Measurements from ENCODE around the gene ADIPOR2. TPM values are rescaled to one million over a fixed set of nuclear protein-coding genes. Genes with fewer than 3 reads are reported as not detected.
"Not testable (repeated sequence)": the region's sequence is repeated elsewhere in the genome, so short reads cannot be mapped to it uniquely, and the experiment has no call there.

Gene ADIPOR2
- polyA plus RNA-seq, 1 experiment = 17.5 TPM

DNA sequence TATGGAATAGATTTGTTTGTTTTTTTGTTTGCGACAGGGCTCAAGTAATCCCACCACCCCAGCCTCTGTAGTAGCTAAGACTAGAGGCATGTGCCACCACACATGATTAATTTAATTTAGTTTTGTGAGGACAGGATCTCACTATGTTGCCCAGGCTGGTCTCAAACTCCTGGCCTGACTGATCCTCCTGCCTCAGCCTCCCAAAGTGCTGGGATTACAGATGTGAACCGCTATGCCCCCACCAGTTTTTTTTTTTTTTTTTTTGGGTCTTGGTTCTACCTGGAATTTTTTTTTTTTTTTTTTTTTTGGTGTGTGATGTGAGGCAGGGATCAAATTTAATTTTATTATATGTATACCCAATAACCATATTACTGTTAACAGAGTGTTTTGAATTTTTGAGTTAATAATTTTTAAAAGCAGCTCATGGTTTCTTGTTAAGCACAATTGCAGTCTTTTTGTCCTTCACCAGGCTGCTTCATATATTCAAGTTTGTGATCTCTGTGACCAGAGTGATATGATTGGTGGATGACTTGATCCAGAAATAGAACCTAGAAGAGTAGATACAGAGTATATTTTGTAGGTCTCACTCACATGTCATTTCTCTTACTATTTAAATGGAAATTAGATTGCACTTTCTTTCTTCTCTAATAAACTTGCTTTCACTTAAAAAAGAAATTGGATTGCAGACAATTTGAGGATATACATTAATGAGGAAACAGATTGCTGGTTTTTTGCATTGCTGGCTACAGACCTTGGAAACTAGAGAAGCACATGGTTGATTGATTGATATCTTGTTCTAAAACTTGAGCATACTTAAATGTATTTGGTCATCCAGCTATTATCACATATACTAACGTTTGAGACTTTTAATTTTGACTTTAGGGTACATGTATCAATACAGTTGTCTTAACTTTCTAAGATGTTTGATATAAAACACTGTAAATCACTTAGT is 13.2 kb downstream of the ADIPOR2 start:
- ChIA-PET CTCF (interaction anchor here (1.0 kb wide), 1 partner anchor 51 kb away, joined by 4 read pairs; no protein-coding TSS in a partner anchor), POLR2A (no interaction called here)
- no peak for TF ChIP-seq CTCF (IDR thresholded peaks at IDR 0.05; ENCODE audit: insufficient read depth, low read depth, low read length)
- no peak for DNase-seq (ENCODE audit: low read depth)
- Histone ChIP-seq H3K4me3 (ENCODE audit: low read depth, low read length) (no peak overlapping the region), H3K36me3 (ENCODE audit: control insufficient read depth, insufficient read depth, low read length) (no peaks in the 10 kb centered on the region), H3K27me3 (ENCODE audit: control insufficient read depth, insufficient read depth, low read length) (no peaks in the 10 kb centered on the region)

GRCh38 chr12:1705774-1706631 is 15.1 kb downstream of the ADIPOR2 start:
- DNase-seq (ENCODE audit: low read depth) = no peak
- CTCF ChIA-PET = no interaction called here
- TF ChIP-seq CTCF (IDR thresholded peaks at IDR 0.05; ENCODE audit: insufficient read depth, low read depth, low read length) = no peak
- POLR2A ChIA-PET = interaction anchor here (0.6 kb wide), 1 partner anchor 490 kb away, joined by 3 read pairs; no protein-coding TSS in a partner anchor
- no peaks in the 10 kb centered on the region for H3K36me3 ChIP-seq (ENCODE audit: control insufficient read depth, insufficient read depth, low read length)
- H3K27me3 ChIP-seq (ENCODE audit: control insufficient read depth, insufficient read depth, low read length) = no peaks in the 10 kb centered on the region
- no peak overlapping the region for H3K4me3 ChIP-seq (ENCODE audit: low read depth, low read length)

GRCh38 chr12:1706632-1706980 is 15.7 kb downstream of the ADIPOR2 start:
- Histone ChIP-seq H3K36me3 (ENCODE audit: control insufficient read depth, insufficient read depth, low read length) (no peaks in the 10 kb centered on the region), H3K27me3 (ENCODE audit: control insufficient read depth, insufficient read depth, low read length) (no peaks in the 10 kb centered on the region), H3K4me3 (ENCODE audit: low read depth, low read length) (no peak overlapping the region)
- no peak for TF ChIP-seq CTCF (IDR thresholded peaks at IDR 0.05; ENCODE audit: insufficient read depth, low read depth, low read length)
- POLR2A ChIA-PET = interaction anchor here (0.6 kb wide), 1 partner anchor 490 kb away, joined by 3 read pairs; no protein-coding TSS in a partner anchor
- CTCF ChIA-PET = no interaction called here
- DNase-seq (ENCODE audit: low read depth) = no peak

- Histone ChIP-seq H3K27me3 (ENCODE audit: control insufficient read depth, insufficient read depth, low read length) (no peaks in the 10 kb centered on the region), H3K4me3 (ENCODE audit: low read depth, low read length) (no peak overlapping the region)
- POLR2A ChIA-PET = no interaction called here
Observed at GRCh38 chr12:1707051-1707450, 16.2 kb downstream of the ADIPOR2 start.

GRCh38 chr12:1709968-1710367 is 19.1 kb downstream of the ADIPOR2 start:
- DNase-seq (ENCODE audit: low read depth); H3K36me3 ChIP-seq (ENCODE audit: control insufficient read depth, insufficient read depth, low read length); H3K27me3 ChIP-seq (ENCODE audit: control insufficient read depth, insufficient read depth, low read length); H3K4me3 ChIP-seq (ENCODE audit: low read depth, low read length); POLR2A ChIA-PET; CTCF ChIA-PET: not testable (repeated sequence)

More at GRCh38 chr12:1707051-1707450, 16.2 kb downstream of the ADIPOR2 start:
- no peak for DNase-seq (ENCODE audit: low read depth)
- no peak for TF ChIP-seq CTCF (IDR thresholded peaks at IDR 0.05; ENCODE audit: insufficient read depth, low read depth, low read length)
- CTCF ChIA-PET = interaction anchor here (1.1 kb wide), 1 partner anchor 9 kb away, joined by 3 read pairs; no protein-coding TSS in a partner anchor
- H3K36me3 ChIP-seq (ENCODE audit: control insufficient read depth, insufficient read depth, low read length) = no peaks in the 10 kb centered on the region

- DNase-seq (ENCODE audit: low read depth); CTCF ChIA-PET; POLR2A ChIA-PET; H3K4me3 ChIP-seq (ENCODE audit: low read depth, low read length); H3K36me3 ChIP-seq (ENCODE audit: control insufficient read depth, insufficient read depth, low read length); H3K27me3 ChIP-seq (ENCODE audit: control insufficient read depth, insufficient read depth, low read length): not testable (repeated sequence)
Observed at GRCh38 chr12:1710870-1711269, 20.0 kb downstream of the ADIPOR2 start.

GRCh38 chr12:1711536-1712211 is 20.8 kb downstream of the ADIPOR2 start:
- H3K36me3 ChIP-seq (ENCODE audit: control insufficient read depth, insufficient read depth, low read length); H3K4me3 ChIP-seq (ENCODE audit: low read depth, low read length); DNase-seq (ENCODE audit: low read depth); CTCF ChIA-PET; H3K27me3 ChIP-seq (ENCODE audit: control insufficient read depth, insufficient read depth, low read length); POLR2A ChIA-PET: not testable (repeated sequence)

- H3K4me3 ChIP-seq (ENCODE audit: low read depth, low read length); H3K36me3 ChIP-seq (ENCODE audit: control insufficient read depth, insufficient read depth, low read length); POLR2A ChIA-PET; DNase-seq (ENCODE audit: low read depth); H3K27me3 ChIP-seq (ENCODE audit: control insufficient read depth, insufficient read depth, low read length); CTCF ChIA-PET: not testable (repeated sequence)
Observed at GRCh38 chr12:1712305-1712704, 21.4 kb downstream of the ADIPOR2 start.
